Neural progenitor cell (in vitro differentiated cells): ENCODE results near the gene STRADB. TPM values are rescaled to one million over a fixed set of nuclear protein-coding genes. Genes with fewer than 3 reads are reported as not detected.

Experiments
- DNase-seq: peaks from one replicate; pipeline ENCODE4 v3.0.0-alpha.2; 2016; ENCODE audit warnings: low spot score
- H2AFZ ChIP-seq: fragments of 200-600 bp; sonication (generic); replicated peaks from 2 replicates; pipeline ENCODE4 v1.6.1; 2016; ENCODE audit warnings: antibody characterized with exemption
- H3F3A ChIP-seq: fragments of 200-600 bp; sonication (generic); 2 replicates; pipeline ENCODE4 v1.6.1; 2016; ENCODE audit warnings: antibody characterized with exemption, low read depth
- H3K27ac ChIP-seq: fragments of 200-600 bp; sonication (generic); 2 replicates; pipeline ENCODE4 v1.5.1; 2016; ENCODE audit warnings: mild to moderate bottlenecking
- H3K27me3 ChIP-seq: fragments of 200-600 bp; sonication (generic); 2 replicates; pipeline ENCODE4 v1.6.1; 2016; ENCODE audit warnings: mild to moderate bottlenecking, moderate library complexity
- H3K36me3 ChIP-seq: fragments of 200-600 bp; sonication (generic); 2 replicates; pipeline ENCODE4 v1.5.1; 2016
- H3K4me1 ChIP-seq: fragments of 200-600 bp; sonication (generic); 2 replicates; pipeline ENCODE4 v1.6.1; 2016; ENCODE audit warnings: mixed run types
- H3K4me2 ChIP-seq: fragments of 200-600 bp; sonication (generic); 2 replicates; pipeline ENCODE4 v1.6.1; 2016
- H3K4me3 ChIP-seq: fragments of 200-600 bp; sonication (generic); 2 replicates; pipeline ENCODE4 v1.5.1; 2016
- H3K79me2 ChIP-seq: fragments of 200-600 bp; sonication (generic); 2 replicates; pipeline ENCODE4 v1.6.1; 2016; ENCODE audit warnings: low read depth
- H3K9ac ChIP-seq: fragments of 200-600 bp; sonication (generic); 2 replicates; pipeline ENCODE4 v1.6.1; 2016
- H3K9me3 ChIP-seq: fragments of 200-600 bp; sonication (generic); 2 replicates; pipeline ENCODE4 v1.5.1; 2016; ENCODE audit warnings: low read depth
- H4K20me1 ChIP-seq: fragments of 200-600 bp; sonication (generic); 2 replicates; pipeline ENCODE4 v1.6.1; 2016; ENCODE audit warnings: low read depth
- H3K27ac Mint-ChIP-seq: 3 replicates; pipeline ENCODE4 v1.8.0; 2021; ENCODE audit warnings: mixed read lengths
- H3K27me3 Mint-ChIP-seq: 2 replicates; pipeline ENCODE4 v1.8.0; 2022; ENCODE audit warnings: low read depth, mild to moderate bottlenecking, inconsistent platforms, moderate library complexity, mixed read lengths; ENCODE audit not compliant: insufficient read depth
- H3K36me3 Mint-ChIP-seq: 3 replicates; pipeline ENCODE4 v1.8.0; 2021; ENCODE audit warnings: mixed read lengths
- H3K4me1 Mint-ChIP-seq: 3 replicates; pipeline ENCODE4 v1.8.0; 2021; ENCODE audit warnings: mixed read lengths
- H3K4me3 Mint-ChIP-seq: 3 replicates; pipeline ENCODE4 v1.8.0; 2021; ENCODE audit warnings: mild to moderate bottlenecking, moderate library complexity, mixed read lengths
- H3K9me3 Mint-ChIP-seq: 3 replicates; pipeline ENCODE4 v1.8.0; 2020; ENCODE audit warnings: mixed read lengths
- CTCF ChIP-seq: fragments of 200-600 bp; sonication (generic); IDR thresholded peaks from 2 replicates; pipeline ENCODE4 v1.5.1; 2017; ENCODE audit warnings: antibody characterized with exemption, mild to moderate bottlenecking
- EZH2 ChIP-seq: fragments of 200-600 bp; sonication (generic); IDR thresholded peaks from 2 replicates; pipeline ENCODE4 v1.6.1; 2017; ENCODE audit warnings: antibody characterized with exemption, mild to moderate bottlenecking, moderate library complexity
- EZH2phosphoT487 ChIP-seq: fragments of 200-600 bp; sonication (generic); IDR thresholded peaks from 2 replicates; pipeline ENCODE4 v1.6.1; 2017; ENCODE audit warnings: antibody characterized with exemption
- total RNA-seq: library from RNA; depleted of rRNA; stranded (reverse); fragments of >200 nt; gene quantifications from 2 replicates; pipeline ENCODE4 v1.2.3, GENCODE V29; 2015; ENCODE audit warnings: low replicate concordance

Gene STRADB
- total RNA-seq, 1 donor from 2014 or later = 79.4 TPM

GRCh38 chr2:201403880-201404279, 47.7 kb upstream of the STRADB start:
- no peaks in the 10 kb centered on the region for H3K27me3 Mint-ChIP-seq
- no peaks in the 10 kb centered on the region for H3K36me3 Mint-ChIP-seq
- no peak overlapping the region for H3K4me3 Mint-ChIP-seq
- Histone ChIP-seq H3K4me2 (no peak overlapping the region), H3K9me3 (no peaks in the 10 kb centered on the region), H4K20me1 (no peaks in the 10 kb centered on the region), H3K27me3 (no peaks in the 10 kb centered on the region), H3K4me1 (peaks cover 12% of the 10 kb centered on the region), H3F3A (no peaks in the 10 kb centered on the region), H3K79me2 (no peaks in the 10 kb centered on the region), H3K27ac (no peak overlapping the region), H2AFZ (no peak overlapping the region), H3K4me3 (no peak overlapping the region), H3K36me3 (no peaks in the 10 kb centered on the region), H3K9ac (no peak overlapping the region)
- H3K4me1 Mint-ChIP-seq = peaks cover 4% of the 10 kb centered on the region
- DNase-seq = peak; percentile 20
- no peak for TF ChIP-seq CTCF
- TF ChIP-seq EZH2phosphoT487 = no peak
- no peak for TF ChIP-seq EZH2
- H3K27ac Mint-ChIP-seq = no peak overlapping the region
- H3K9me3 Mint-ChIP-seq = no peaks in the 10 kb centered on the region

- H3K27me3 Mint-ChIP-seq = no peaks in the 10 kb centered on the region
- Histone ChIP-seq H3K9me3 (no peaks in the 10 kb centered on the region), H3K36me3 (no peaks in the 10 kb centered on the region), H3K27ac (no peak overlapping the region), H3F3A (no peaks in the 10 kb centered on the region), H3K9ac (no peak overlapping the region), H2AFZ (no peak overlapping the region), H3K4me3 (no peak overlapping the region), H4K20me1 (no peaks in the 10 kb centered on the region), H3K4me2 (no peak overlapping the region), H3K4me1 (peaks cover 12% of the 10 kb centered on the region), H3K79me2 (no peaks in the 10 kb centered on the region), H3K27me3 (no peaks in the 10 kb centered on the region)
- TF ChIP-seq EZH2phosphoT487 (no peak), EZH2 (no peak)
- H3K9me3 Mint-ChIP-seq = no peaks in the 10 kb centered on the region
- H3K4me1 Mint-ChIP-seq = peaks cover 4% of the 10 kb centered on the region
- no peak overlapping the region for H3K27ac Mint-ChIP-seq
- no peak overlapping the region for H3K4me3 Mint-ChIP-seq
- no peaks in the 10 kb centered on the region for H3K36me3 Mint-ChIP-seq
- DNase-seq = no peak
Measured at GRCh38 chr2:201404699-201405280, 46.8 kb upstream of the STRADB start.

- TF ChIP-seq EZH2phosphoT487 = no peak
- TF ChIP-seq EZH2 = no peak
- no peak for TF ChIP-seq CTCF
- Histone ChIP-seq H3K9ac (no peak overlapping the region), H4K20me1 (no peaks in the 10 kb centered on the region), H3K4me3 (no peak overlapping the region), H3F3A (no peaks in the 10 kb centered on the region), H3K27me3 (no peaks in the 10 kb centered on the region), H2AFZ (no peak overlapping the region), H3K4me1 (peaks cover 12% of the 10 kb centered on the region), H3K79me2 (no peaks in the 10 kb centered on the region), H3K4me2 (no peak overlapping the region), H3K27ac (no peak overlapping the region), H3K36me3 (no peaks in the 10 kb centered on the region), H3K9me3 (no peaks in the 10 kb centered on the region)
- no peak overlapping the region for H3K4me3 Mint-ChIP-seq
- no peaks in the 10 kb centered on the region for H3K9me3 Mint-ChIP-seq
- no peaks in the 10 kb centered on the region for H3K27me3 Mint-ChIP-seq
- DNase-seq = no peak
- H3K27ac Mint-ChIP-seq = no peak overlapping the region
- H3K4me1 Mint-ChIP-seq = peaks cover 4% of the 10 kb centered on the region
- no peaks in the 10 kb centered on the region for H3K36me3 Mint-ChIP-seq
Measured at GRCh38 chr2:201406077-201406662, 45.4 kb upstream of the STRADB start.

- no peak overlapping the region for H3K4me3 ChIP-seq
- H3F3A ChIP-seq = no peaks in the 10 kb centered on the region
- peaks cover 12% of the 10 kb centered on the region for H3K4me1 ChIP-seq
- H3K27ac ChIP-seq = no peak overlapping the region
- Mint-ChIP-seq H3K4me1 (peaks cover 4% of the 10 kb centered on the region), H3K4me3 (no peak overlapping the region), H3K36me3 (peaks cover 2% of the 10 kb centered on the region), H3K27ac (no peak overlapping the region), H3K27me3 (no peaks in the 10 kb centered on the region), H3K9me3 (no peaks in the 10 kb centered on the region)
- TF ChIP-seq EZH2 (no peak), CTCF (no peak), EZH2phosphoT487 (no peak)
- no peak overlapping the region for H3K4me2 ChIP-seq
- no peaks in the 10 kb centered on the region for H3K36me3 ChIP-seq
- no peaks in the 10 kb centered on the region for H4K20me1 ChIP-seq
- H3K9ac ChIP-seq = no peak overlapping the region
- DNase-seq = no peak
- no peaks in the 10 kb centered on the region for H3K79me2 ChIP-seq
- no peaks in the 10 kb centered on the region for H3K9me3 ChIP-seq
- H3K27me3 ChIP-seq = no peaks in the 10 kb centered on the region
- no peak overlapping the region for H2AFZ ChIP-seq
Measured at GRCh38 chr2:201407265-201407664, 44.3 kb upstream of the STRADB start.
